ENCODE measurements around the gene OR52M1.

GRCh38 chr11:4543561-4543960, 1.4 kb upstream of the OR52M1 start:
- TF ChIP-seq POLR2A (IDR thresholded peaks at IDR 0.05) (no peak), CTCF (IDR thresholded peaks at IDR 0.05) (no peak)
